ENCODE measurements around the gene EPGN.

GRCh38 chr4:74331252-74331651, 23.0 kb downstream of the EPGN start:
- no peak for TF ChIP-seq CTCF (conservative IDR thresholded peaks at IDR 0.05; ENCODE audit: low read depth, low read length)
- no peak for TF ChIP-seq EZH2 (IDR thresholded peaks at IDR 0.05; ENCODE audit: borderline replicate concordance, low read depth, low read length, poor library complexity, severe bottlenecking)
